ENCODE results near the gene NUDT8.

- TF ChIP-seq CTCF (IDR thresholded peaks at IDR 0.05), result no peak
- no peak for TF ChIP-seq POLR2A (IDR thresholded peaks at IDR 0.05)
These were observed 43.8 kb downstream of the NUDT8 start for GRCh38 chr11:67585911-67586310.

Data from breast epithelium (tissue), 3 donors.